Omental fat pad (tissue), 4 donors: ENCODE data around the gene SEC63. TPM values are rescaled to one million over a fixed set of nuclear protein-coding genes. Genes with fewer than 3 reads are reported as not detected.
"Not testable (repeated sequence)": the region's sequence is repeated elsewhere in the genome, so short reads cannot be mapped to it uniquely, and the experiment has no call there.

Source experiments
- ATAC-seq: fragments of 150-250 bp; one replicate; pipeline ENCODE4 v1.9.1; 2016; ENCODE audit warnings: mild to moderate bottlenecking, moderate library complexity; ENCODE audit not compliant: low FRiP score
- DNase-seq: peaks from one replicate; pipeline ENCODE4 v3.0.0-alpha.2; 2019; ENCODE audit warnings: low spot score
- CTCF ChIP-seq, 3 donors: fragments of 450-650 bp; IDR thresholded peaks; one replicate each; pipeline ENCODE4 v1.5.1; 2016 to 2017; ENCODE audit warnings: antibody characterized with exemption in 3 of 3, mild to moderate bottlenecking in 3 of 3, moderate library complexity in 2 of 3
- total RNA-seq, 4 donors: library from RNA; depleted of rRNA; stranded (reverse); fragments of >200 nt; gene quantifications; one replicate each; pipeline ENCODE4 v1.1.0, GENCODE V29; 2016

The SEC63 gene
- total RNA-seq, 4 donors from 2014 or later = 26.6 to 55.1 (median 43.1) TPM

DNA sequence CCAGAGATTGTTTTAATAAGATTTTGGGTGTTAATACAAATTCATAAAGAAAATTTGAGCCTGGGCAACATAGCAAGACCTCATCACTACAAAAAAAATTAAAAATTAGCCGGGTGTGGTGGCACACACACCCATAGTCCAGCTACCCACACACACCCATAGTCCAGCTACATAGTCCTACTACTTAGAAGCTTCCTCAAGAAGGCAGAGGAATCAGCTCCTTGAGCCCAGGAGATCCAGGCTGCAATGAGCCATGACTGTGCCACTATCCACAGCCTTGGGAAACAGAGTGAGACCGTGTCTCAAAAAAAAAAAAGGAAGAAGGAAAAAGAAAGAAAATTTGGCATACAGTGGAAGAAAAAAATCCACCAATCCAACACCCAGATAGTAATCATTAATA, 16.8 kb downstream of the SEC63 start:
- TF ChIP-seq CTCF (IDR thresholded peaks at IDR 0.05) = no peak
- DNase-seq (no peak), ATAC-seq (no peak)

DNA sequence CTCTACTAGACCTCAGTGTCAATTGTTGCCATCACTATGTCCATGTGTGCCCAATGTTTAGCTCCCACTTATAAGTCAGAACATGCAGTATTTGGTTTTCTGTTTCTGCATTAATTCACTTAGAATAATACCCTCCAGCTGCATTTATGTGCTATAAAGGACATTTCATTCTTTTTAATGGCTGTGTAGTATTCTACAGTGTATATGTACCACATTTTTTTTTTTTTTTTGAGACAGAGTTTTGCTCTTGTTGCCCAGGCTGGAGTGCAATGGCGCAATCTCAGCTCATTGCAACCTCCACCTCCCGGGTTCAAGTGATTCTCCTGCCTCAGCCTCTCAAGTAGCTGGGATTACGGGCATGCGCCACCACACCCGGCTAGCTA, 21.1 kb downstream of the SEC63 start:
- not testable (repeated sequence) for DNase-seq, ATAC-seq

GRCh38 chr6:107936162-107936909, 21.7 kb downstream of the SEC63 start:
- no peak for DNase-seq
- ATAC-seq = no peak
- no peak for TF ChIP-seq CTCF (IDR thresholded peaks at IDR 0.05)

GRCh38 chr6:107934229-107934628, 23.8 kb downstream of the SEC63 start:
- not testable (repeated sequence) for DNase-seq, ATAC-seq

GRCh38 chr6:107932580-107932979, 25.4 kb downstream of the SEC63 start:
- ATAC-seq (no peak), DNase-seq (no peak)
- TF ChIP-seq CTCF (IDR thresholded peaks at IDR 0.05) = no peak

GRCh38 chr6:107931894-107932293, 26.1 kb downstream of the SEC63 start:
- no peak for DNase-seq
- TF ChIP-seq CTCF (IDR thresholded peaks at IDR 0.05) = no peak
- ATAC-seq = no peak

DNA sequence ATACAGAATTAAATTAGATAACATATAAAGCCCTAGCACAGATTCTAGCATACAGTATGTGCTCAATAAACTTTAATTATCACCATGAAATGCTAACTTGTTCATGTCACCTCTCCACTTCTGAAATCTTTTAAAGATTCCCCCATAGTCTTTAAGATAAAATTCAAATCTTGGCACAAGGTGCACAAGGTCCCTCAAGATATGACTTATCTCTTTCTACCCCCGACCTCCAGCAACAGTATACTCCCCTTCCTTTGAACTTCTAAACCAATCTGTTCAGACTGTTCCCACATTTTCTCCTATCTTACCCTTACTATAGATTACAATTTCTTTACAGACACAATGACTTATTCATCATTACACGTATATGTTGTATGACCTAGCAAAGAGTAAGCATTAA, 29.0 kb downstream of the SEC63 start:
- TF ChIP-seq CTCF (IDR thresholded peaks at IDR 0.05) = no peak
- ATAC-seq (no peak), DNase-seq (no peak)

DNA sequence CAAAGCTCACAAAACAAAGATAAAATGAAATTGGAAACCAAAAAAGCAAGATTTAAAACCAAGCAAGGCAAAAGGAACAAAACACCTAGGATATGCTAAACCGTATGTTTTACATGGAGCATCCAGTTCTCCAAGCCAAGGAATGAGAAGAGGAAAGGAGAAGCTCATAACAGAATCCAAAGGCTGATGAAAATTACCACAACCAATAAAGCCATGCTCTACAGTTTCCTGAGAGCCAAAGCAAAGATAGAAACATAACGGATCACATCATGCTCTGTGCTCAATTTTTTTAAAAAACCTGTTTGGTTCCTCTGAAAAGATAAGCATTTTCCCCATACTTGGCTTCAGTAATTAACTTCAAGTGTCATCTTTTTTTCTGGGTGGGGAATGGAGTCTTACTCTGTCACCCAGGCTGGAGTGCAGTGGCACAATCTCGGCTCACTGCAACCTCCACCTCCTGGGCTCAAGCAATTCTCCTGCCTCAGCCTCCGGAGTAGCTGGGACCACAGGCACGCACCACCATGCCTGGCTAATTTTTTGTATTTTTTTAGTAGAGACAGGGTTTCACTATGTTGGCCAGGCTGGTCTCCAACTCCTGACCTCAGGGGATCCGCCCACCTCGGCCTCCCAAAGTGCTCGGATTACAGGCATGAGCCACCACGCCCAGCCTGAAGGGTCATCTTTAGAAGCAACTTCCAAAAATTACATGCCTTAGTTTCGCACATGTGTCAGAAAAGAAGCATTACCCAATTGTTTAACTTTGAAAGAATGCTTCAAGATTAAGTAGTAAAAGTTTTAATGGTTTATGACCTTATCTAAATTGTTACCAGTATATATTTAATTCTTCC, 31.1 kb downstream of the SEC63 start:
- DNase-seq, ATAC-seq: not testable (repeated sequence)
